HepG2 (cell line): ENCODE measurements around the gene MRFAP1. TPM values are rescaled to one million over a fixed set of nuclear protein-coding genes. Genes with fewer than 3 reads are reported as not detected.

Experiments used
- ATAC-seq: fragments of 200-7000 bp; cut with Tn5 transposase; 3 replicates; pipeline ENCODE4 v1.9.1; 2020; ENCODE audit warnings: mild to moderate bottlenecking, moderate library complexity
- BruUV-seq: library from RNA; stranded (reverse); fragments of 400-500 nt; replicated peaks from 2 replicates; lab custom pipeline; 2021; lab: Mats Ljungman, UMichigan
- CTCF ChIA-PET: fragments of 300-600 bp; formaldehyde crosslinking; extraction: SDS; loops from one replicate; lab custom pipeline; 2021; ENCODE audit warnings: low total read pairs, inconsistent platforms, low intra/inter-chr PET ratio; lab: Yijun Ruan, JAX
- POLR2A ChIA-PET: fragments of 350-600 bp; sonication (Branson Sonifier 250); formaldehyde crosslinking; loops from one replicate; lab custom pipeline; 2020; ENCODE audit warnings: antibody characterized with exemption, inconsistent platforms; lab: Yijun Ruan, JAX
- DNase-seq: peaks from one replicate; pipeline ENCODE4 v3.0.0-alpha.2; 2015; ENCODE audit warnings: low spot score
- FAIRE-seq: peaks from 3 replicates; lab custom pipeline; 2011; peaks lifted over from hg19 to GRCh38; lab: Jason Lieb, UNC
- H2AFZ ChIP-seq: one replicate; pipeline ENCODE4 v1.6.1; 2011; ENCODE audit warnings: low read length, inconsistent platforms
- H3K27ac ChIP-seq: fragments of 300-600 bp; 3 replicates; pipeline ENCODE4 v1.8.0; 2011; ENCODE audit warnings: mixed run types, mild to moderate bottlenecking, mixed read lengths, low read length, inconsistent platforms; ENCODE audit not compliant: insufficient read depth; ENCODE audit errors: extremely low read length
- H3K27me3 ChIP-seq, 2 experiments: fragments of 200-600 bp in 1 of 2; 2 replicates in 1 of 2; 3 replicates in 1 of 2; pipeline versions ENCODE4 v1.6.0 to v1.8.0; 2011; ENCODE audit warnings: low read length in 2 of 2, mild to moderate bottlenecking in 2 of 2, moderate library complexity in 2 of 2, inconsistent platforms in 1 of 2; ENCODE audit not compliant: insufficient read depth in 2 of 2, control insufficient read depth in 1 of 2
- H3K36me3 ChIP-seq, 2 experiments: fragments of 200-600 bp in 1 of 2; replicated peaks in 1 of 2; 2 replicates in 1 of 2; 3 replicates in 1 of 2; pipeline versions ENCODE4 v1.5.1 to v1.8.0; 2011; ENCODE audit warnings: low read length in 2 of 2, inconsistent platforms in 1 of 2; ENCODE audit not compliant: insufficient read depth in 2 of 2, control insufficient read depth in 1 of 2
- H3K4me1 ChIP-seq: 2 replicates; pipeline ENCODE4 v1.5.1; 2012; ENCODE audit warnings: low read length, inconsistent platforms; ENCODE audit not compliant: insufficient read depth
- H3K4me2 ChIP-seq: 2 replicates; pipeline ENCODE4 v1.6.0; 2011; ENCODE audit warnings: low read depth, low read length, inconsistent platforms
- H3K4me3 ChIP-seq, 3 experiments: fragments of 200-600 bp in 1 of 3; sonication (generic), shearing (Covaris generic) in 1 of 3; replicated peaks in 1 of 3; 2 replicates each; pipeline ENCODE4 v1.5.1; 2011 to 2016; ENCODE audit warnings: low read length in 3 of 3, inconsistent platforms in 2 of 3, low read depth in 2 of 3, mild to moderate bottlenecking in 2 of 3, control low read depth in 1 of 3, mixed read lengths in 1 of 3; ENCODE audit not compliant: insufficient read depth in 1 of 3
- H3K79me2 ChIP-seq: one replicate; pipeline ENCODE4 v1.6.1; 2011; ENCODE audit warnings: low read length, inconsistent platforms; ENCODE audit not compliant: insufficient read depth
- H3K9ac ChIP-seq: 2 replicates; pipeline ENCODE4 v1.6.0; 2011; ENCODE audit warnings: mild to moderate bottlenecking, low read depth, low read length, inconsistent platforms; ENCODE audit not compliant: insufficient read depth
- H3K9me3 ChIP-seq: 2 replicates; pipeline ENCODE4 v1.5.1; 2012; ENCODE audit warnings: mild to moderate bottlenecking, low read length
- H4K20me1 ChIP-seq: 2 replicates; pipeline ENCODE4 v1.6.0; 2011; ENCODE audit warnings: inconsistent platforms, mild to moderate bottlenecking, low read length, moderate library complexity; ENCODE audit not compliant: insufficient read depth
- GFI1 ChIP-seq: sonication (generic); formaldehyde crosslinking; IDR thresholded peaks from 2 replicates; pipeline ENCODE4 v1.5.0; 2020; ENCODE audit warnings: missing genetic modification reagents, mild to moderate bottlenecking, borderline replicate concordance
- ZBTB43 ChIP-seq: sonication (generic); formaldehyde crosslinking; conservative IDR thresholded peaks from 2 replicates; pipeline ENCODE4 v1.4.0; 2020; ENCODE audit warnings: missing genetic modification reagents
- ZNF275 ChIP-seq: sonication (generic); formaldehyde crosslinking; IDR thresholded peaks from 2 replicates; pipeline ENCODE4 v1.8.0; 2022; ENCODE audit warnings: missing genetic modification reagents, mild to moderate bottlenecking, inconsistent platforms, borderline replicate concordance
- ZNF460 ChIP-seq: sonication (generic); formaldehyde crosslinking; IDR thresholded peaks from 2 replicates; pipeline ENCODE4 v1.5.1; 2020; ENCODE audit warnings: missing genetic modification reagents, mild to moderate bottlenecking, borderline replicate concordance
- ZNF530 ChIP-seq: sonication (generic); formaldehyde crosslinking; IDR thresholded peaks from 2 replicates; pipeline ENCODE4 v1.5.0; 2020; ENCODE audit warnings: low read depth, mild to moderate bottlenecking, missing genetic modification reagents
- ZNF569 ChIP-seq: sonication (generic); formaldehyde crosslinking; IDR thresholded peaks from 2 replicates; pipeline ENCODE4 v1.5.0; 2020; ENCODE audit warnings: mild to moderate bottlenecking, missing genetic modification reagents, moderate library complexity, borderline replicate concordance
- ZSCAN21 ChIP-seq: sonication (generic); formaldehyde crosslinking; IDR thresholded peaks from 2 replicates; pipeline ENCODE4 v1.8.0; 2022; ENCODE audit warnings: mild to moderate bottlenecking, missing genetic modification reagents, moderate library complexity, borderline replicate concordance
- WGBS: methylation state at CpG from one replicate; pipeline ENCODE4 v1.1.6; 2017; ENCODE audit warnings: low lambda C conversion rate; 5-methylcytosine and 5-hydroxymethylcytosine counted together
- in situ Hi-C: cut with HindIII; loops from 2 replicates; pipeline ENCODE4 v1.10.0; 2017; ENCODE audit warnings: low pct_unique_long_range_greater_than_20kb; ENCODE audit not compliant: extremely low pct_ligation_motif_present
- intact Hi-C: fragments of 100-400 bp; cut with micrococcal nuclease; formaldehyde crosslinking; loops from one replicate; pipeline ENCODE4 v1.10.0; 2022; ENCODE audit not compliant: unreplicated experiment
- polyA plus RNA-seq, 8 experiments: library from polyadenylated mRNA; depleted of rRNA in 3 of 8; stranded (reverse) in 7 of 8; unstranded in 1 of 8; fragments of >200 nt; fragmentation: Illumina TruSeq in 4 of 8; extraction: Trizol in 4 of 8; gene quantifications; 2 replicates each; pipeline versions ENCODE4 v1.2.1 to v1.2.3, GENCODE V29; 2011 to 2016; ENCODE audit warnings: low read depth in 4 of 8, missing spikeins in 1 of 8, mixed read lengths in 1 of 8; ENCODE audit not compliant: insufficient read depth in 1 of 8
- total RNA-seq, 5 experiments: library from RNA; depleted of rRNA; stranded (reverse); fragments of >200 nt; fragmentation: Illumina TruSeq; extraction: Trizol; gene quantifications; 2 replicates each; pipeline ENCODE4 v1.2.3, GENCODE V29; 2016; ENCODE audit warnings: low read depth in 1 of 5

Gene MRFAP1
- total and polyA plus RNA-seq, 2 of the 13 experiments (the other 11 are each of a cell fraction or from before 2014, with no cell fraction given), result 112 to 158 TPM

DNA sequence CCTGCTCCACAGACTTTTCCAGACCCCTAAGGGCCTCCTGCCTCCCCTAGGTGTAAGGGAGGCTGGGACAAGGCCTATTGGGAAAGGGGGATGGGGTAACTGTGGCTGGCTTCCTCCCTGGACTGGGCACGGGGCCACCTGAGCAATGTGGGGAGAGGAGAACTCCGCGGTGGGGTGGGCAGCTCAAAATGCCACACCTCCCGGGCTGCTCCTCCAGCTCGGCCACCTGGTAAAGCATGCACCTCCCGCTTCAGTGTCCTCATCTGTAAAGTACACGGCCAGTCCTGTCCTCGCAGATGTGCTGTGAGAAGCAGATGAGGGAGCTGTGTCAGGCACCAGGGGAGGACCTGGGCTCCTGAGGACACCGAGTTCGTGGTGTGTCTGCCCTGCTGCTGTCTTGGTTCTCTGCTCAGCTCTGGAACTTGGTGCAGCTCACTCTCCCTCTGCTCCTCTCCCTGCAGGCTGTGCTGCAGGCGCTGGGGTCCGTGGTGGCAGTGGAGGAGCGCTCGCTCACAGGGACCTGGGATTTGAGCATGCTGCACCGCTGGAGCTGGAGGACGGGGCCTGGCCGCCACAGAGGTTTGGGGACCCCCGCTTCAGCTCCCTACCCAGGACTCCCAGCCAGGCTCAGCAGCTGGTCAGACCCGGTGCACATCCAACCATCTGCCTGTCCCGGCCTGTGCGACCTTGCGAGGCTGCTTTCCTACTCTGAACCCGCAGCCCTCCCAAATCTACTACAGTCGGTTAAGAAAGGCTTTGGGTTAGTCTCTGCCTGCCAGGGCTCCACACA is 20.8 kb upstream of the MRFAP1 start:
- H3K9me3 ChIP-seq, result no peaks in the 10 kb centered on the region
- no TSS peak for BruUV-seq
- TF ChIP-seq ZBTB43, result no peak
- no peak for TF ChIP-seq ZNF460
- no peak for TF ChIP-seq ZSCAN21
- TF ChIP-seq ZNF530, result no peak
- TF ChIP-seq GFI1 (CRISPR knock-in tag), result no peak
- no peak for TF ChIP-seq ZNF569 (CRISPR knock-in tag)
- no peak for TF ChIP-seq ZNF275 (CRISPR knock-in tag)
- H3K27me3 ChIP-seq, result no peaks in the 10 kb centered on the region; a peak in 1 of 5 replicates
- no peak; the same call in 2 of the 3 replicates for ATAC-seq
- no peak overlapping the region for H2AFZ ChIP-seq
- ChIA-PET POLR2A (no interaction called here), CTCF (no interaction called here)
- in situ Hi-C loops, result no loop called here
- no peak for DNase-seq
- WGBS, result 75% methylated on average over 3 of the region's 24 CpGs
- FAIRE-seq, result no peak
- H3K4me1 ChIP-seq, result no peaks in the 10 kb centered on the region
- intact Hi-C loops, result loop anchor here (10.0 kb wide), 1 partner anchor 65 kb away; no protein-coding TSS in a partner anchor
- no peaks in the 10 kb centered on the region for H4K20me1 ChIP-seq
- H3K9ac ChIP-seq, result no peak overlapping the region
- no peak overlapping the region for H3K4me3 ChIP-seq
- peaks cover 2 to 5% of the 10 kb centered on the region in 2 experiments; a peak in 2 of 5 replicates for H3K36me3 ChIP-seq
- no peak overlapping the region for H3K4me2 ChIP-seq
- no peaks in the 10 kb centered on the region for H3K79me2 ChIP-seq
- H3K27ac ChIP-seq, result no peak overlapping the region
